ENCODE measurements around the gene GALNTL6.
A peak's percentile ranks its signal among the peaks of the same experiment; 100 is the strongest.
"Not testable (repeated sequence)": the region's sequence is repeated elsewhere in the genome, so short reads cannot be mapped to it uniquely, and the experiment has no call there.

GALNTL6 gene

GRCh38 chr4:172776203-172776861, 963.1 kb downstream of the GALNTL6 start:
- DNase-seq = no peak

DNA sequence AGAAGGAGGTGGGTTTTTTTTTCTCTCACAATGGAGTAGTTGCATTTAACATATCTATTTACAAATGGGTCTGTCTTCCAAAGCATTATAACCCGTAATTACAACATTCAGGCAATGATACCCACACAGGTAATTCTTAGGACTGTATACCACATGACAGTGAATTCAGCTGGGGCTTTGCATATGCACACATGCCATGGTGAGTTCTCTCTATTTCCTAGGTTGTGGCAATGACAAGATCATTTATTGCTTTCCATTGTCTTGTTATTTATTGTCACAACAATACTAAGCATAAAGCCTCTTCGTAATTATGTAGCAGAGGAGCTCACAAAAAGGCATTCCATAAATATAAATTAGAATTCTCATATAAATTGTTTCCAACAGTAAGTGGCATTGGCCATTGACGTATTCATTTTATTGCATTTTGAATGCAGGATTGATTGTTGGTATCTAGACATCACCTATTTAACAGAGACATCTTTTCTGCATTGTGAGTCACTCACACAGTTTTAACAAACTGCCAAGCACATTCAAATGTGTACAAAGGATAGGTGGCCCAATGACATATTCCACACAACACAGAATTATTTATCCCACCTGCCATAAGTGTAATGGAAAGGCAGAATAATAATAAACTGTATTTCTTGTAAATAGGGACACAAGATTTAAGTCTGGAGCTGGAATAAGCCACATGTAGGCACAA, 964.7 kb downstream of the GALNTL6 start:
- DNase-seq = no peak

- DNase-seq = no peak
Observed at GRCh38 chr4:172778583-172778982, 965.4 kb downstream of the GALNTL6 start.

DNA sequence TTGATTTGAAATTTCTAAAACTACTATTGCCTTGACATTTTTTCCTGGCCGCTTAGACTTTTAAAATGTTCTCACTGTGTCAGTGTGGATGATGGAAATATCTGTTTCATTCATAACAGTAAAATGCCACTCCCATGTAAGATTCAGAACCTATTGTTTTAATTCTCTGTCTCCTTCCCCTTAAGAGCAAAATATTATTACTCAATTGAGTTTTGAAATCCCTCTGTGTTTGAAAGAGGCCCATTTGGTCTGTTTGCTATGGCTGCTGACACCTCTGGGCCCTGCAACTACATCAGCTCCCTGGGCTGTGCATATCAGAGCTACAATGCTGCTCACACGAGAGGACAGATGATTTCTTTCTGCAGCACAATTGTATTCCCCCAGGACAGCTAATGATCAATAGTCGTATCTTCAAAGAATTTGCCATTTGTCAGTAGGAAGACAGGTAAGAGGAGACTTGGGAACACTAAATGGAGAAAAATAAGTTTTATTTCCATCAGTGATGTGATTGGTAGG, 967.4 kb downstream of the GALNTL6 start:
- DNase-seq = no peak

DNA sequence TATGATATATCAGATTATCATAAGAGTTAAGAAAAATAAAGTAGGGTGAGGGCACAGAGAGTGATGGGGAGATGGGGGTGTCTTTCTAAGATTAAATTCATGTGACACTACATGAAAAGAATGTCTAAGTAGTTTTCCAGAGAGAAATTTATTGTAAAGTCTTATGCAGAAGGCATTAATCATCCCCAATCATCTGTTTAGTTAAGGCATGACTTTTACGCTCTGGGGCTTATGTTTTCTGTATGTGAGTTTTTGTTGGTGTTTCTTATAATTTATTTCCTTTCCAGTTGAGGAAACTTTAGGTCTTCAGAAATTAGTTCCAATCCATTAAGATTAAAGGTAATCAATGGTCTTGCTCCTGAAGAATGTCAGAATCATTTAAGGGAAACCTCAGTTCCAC, 972.4 kb downstream of the GALNTL6 start:
- no peak for DNase-seq

DNA sequence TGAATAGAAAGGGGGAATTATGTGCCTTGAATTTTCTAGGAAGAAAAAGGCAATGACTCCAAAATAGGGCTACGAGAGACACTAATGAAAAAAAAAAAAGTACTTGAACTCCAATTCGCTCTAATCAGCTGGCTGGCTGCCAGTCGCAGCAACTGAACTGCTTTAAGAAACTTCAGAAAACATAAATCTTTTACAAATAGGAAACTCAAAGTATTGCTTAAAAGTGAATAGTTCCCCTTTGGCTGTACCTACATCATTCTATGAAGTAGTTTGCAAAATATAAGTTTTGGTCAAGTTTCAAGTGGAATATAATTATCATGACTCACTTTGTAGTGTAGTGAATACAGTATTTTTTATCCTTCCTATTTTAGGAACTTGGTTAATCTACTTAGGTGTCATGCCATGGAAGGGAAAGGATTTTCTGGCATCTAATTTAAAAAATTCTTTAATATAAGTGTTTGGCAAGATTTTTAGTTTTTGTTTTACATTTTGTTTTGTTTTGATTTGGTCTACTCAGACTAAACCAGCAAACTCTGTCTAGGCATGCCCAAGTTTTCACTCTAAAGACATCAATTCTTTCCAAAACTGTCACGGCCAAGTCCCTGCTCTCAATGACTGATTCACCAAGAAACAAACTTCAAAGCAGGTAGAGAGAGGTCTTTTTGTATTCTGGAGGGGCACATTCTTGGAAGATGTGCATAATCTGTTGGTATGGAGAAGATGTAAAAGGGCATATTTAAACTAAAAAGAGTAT, 973.0 kb downstream of the GALNTL6 start:
- no peak for DNase-seq

- DNase-seq = no peak
Observed at GRCh38 chr4:172787111-172787510, 973.9 kb downstream of the GALNTL6 start.

- DNase-seq = no peak
Observed at GRCh38 chr4:172791841-172792240, 978.6 kb downstream of the GALNTL6 start.

GRCh38 chr4:172793565-172794306, 980.5 kb downstream of the GALNTL6 start:
- DNase-seq = no peak

GRCh38 chr4:172794307-172794703, 981.1 kb downstream of the GALNTL6 start:
- DNase-seq = no peak

DNA sequence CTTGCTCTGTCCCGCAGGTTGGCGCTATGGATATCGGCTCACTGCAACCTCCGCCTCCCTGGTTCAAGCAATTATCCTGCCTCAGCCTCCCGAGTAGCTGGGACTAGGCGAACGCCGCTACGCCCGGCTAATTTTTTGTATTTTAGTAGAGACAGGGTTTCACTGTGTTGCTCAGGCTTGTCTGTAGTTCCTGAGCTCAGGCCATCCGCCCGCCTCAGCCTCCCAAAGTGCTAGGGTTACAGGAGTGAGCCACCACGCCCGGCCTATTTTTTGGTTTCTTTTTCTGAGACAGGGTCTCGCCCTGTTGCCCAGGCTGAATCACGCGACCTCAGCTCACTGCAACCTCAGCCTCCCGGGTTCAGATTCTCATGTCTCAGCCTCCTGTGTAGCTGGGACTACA, 984.1 kb downstream of the GALNTL6 start:
- DNase-seq = not testable (repeated sequence)

DNA sequence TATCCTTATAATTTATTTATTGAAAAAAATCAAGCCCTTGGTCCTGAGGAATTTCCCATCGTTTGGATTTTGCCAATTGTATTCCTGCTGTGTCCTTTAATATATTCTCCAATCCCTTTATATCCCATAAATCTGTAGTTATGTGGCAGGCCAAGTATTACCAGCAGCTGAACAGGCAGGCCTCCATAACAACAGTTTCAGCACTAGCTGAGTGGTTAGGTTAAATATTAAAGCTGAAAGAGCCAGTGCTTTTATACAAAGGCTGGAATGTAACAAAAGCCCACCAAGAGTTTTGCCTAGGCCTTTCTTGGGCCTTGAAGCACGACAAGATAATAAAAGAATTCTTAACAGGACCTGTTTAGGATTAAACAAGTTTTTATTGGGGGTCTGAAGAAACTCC, 988.8 kb downstream of the GALNTL6 start:
- no peak for DNase-seq

- DNase-seq = no peak
Observed at GRCh38 chr4:172806841-172807240, 993.6 kb downstream of the GALNTL6 start.

GRCh38 chr4:172808196-172808595, 995.0 kb downstream of the GALNTL6 start:
- no peak for DNase-seq

GRCh38 chr4:172809319-172809718, 996.1 kb downstream of the GALNTL6 start:
- DNase-seq = no peak

DNA sequence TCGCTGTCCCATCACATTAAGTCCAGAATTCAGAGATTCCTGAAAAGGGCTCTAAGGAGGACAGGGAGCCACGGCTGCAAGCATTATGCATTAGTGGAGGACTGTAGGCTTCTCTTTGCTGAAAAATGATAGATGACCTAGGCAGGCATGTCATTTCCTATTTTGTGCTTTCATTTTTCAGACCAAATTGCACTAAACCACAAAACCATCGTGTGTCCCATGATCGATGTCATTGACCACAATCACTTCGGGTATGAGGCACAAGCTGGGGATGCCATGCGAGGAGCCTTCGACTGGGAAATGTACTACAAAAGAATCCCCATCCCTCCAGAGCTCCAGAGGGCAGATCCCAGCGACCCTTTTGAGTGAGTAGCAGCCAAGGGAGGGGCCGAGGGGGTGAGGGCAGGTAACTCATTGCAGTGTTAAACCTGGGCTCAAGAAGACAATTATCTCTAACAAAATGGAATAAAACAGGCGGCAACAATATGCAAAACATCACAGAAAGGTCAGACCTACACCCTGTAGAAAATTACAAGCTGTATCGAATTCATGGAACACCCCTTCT, 1000.2 kb downstream of the GALNTL6 start:
- no peak for DNase-seq

DNA sequence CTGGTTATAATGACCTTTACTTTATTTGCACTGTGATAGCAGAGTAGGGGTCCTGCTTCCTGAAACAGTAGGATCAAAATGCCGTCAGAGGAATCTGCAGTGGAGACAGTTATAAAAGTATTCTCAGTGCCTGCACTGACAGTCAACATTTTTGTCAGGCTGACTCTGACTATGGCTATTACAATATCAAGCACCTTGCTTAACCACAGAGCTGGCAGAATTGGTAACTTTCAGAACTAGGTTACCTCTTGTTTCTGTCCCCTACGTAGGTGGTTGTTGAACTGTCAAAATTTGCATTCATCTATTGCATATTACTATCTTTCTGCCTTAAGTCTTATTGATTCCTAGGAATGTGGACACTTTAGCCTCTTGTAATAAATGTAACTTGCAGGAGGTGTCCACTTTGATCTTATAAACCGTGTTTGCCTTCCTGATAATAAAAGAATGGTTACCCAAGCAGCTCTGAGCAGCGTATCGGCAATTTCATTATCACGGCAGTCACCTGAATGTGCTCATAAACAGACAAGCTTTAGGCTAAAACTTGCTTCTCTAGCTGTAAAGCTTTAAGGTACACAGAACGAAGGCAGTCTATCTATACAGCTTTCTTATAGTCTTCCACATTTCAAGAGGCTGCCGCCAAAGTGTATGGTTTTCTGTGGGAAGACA, 1002.4 kb downstream of the GALNTL6 start:
- no peak for DNase-seq

DNA sequence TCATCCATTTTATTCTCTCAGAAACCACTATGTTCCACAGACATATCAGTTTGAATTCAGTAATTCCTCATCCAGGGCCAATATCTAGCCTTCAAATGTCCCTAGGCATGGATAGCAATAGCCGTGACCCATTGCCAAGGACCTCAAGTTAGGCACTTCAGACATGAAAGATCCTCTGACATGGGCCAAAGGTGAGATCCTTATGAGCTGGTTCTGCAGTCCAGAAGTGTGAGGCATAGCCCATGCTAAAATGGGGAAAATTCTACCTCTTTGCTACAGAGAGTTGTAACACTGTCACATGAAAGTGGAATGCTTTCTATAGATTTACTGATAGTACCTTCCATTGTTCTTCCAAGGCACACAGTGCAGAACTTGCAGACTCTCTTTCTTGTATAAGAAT, 1005.7 kb downstream of the GALNTL6 start:
- no peak for DNase-seq

- no peak for DNase-seq
Observed at GRCh38 chr4:172819353-172819752, 1006.1 kb downstream of the GALNTL6 start.

DNA sequence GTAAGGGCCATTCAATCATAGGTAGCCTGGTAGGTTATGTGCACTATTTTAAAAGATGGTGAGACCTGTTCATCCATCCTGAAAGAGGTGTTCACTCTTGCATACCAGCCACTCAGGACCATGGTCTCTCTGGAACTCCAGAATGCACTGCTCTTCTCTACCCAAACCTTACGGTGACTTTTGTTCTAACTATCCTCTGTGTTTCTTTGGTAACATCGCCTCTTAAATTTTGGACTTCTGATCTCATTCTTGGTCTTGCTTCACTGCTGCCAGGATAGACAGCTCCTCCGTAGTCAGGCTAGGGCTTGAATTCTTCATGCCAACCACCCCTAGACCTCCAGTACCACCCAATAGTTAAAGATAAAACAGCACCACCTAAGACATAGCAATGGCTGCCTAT, 1009.1 kb downstream of the GALNTL6 start:
- no peak for DNase-seq

GRCh38 chr4:172826346-172826745, 1013.1 kb downstream of the GALNTL6 start:
- DNase-seq = no peak

- DNase-seq = peak; percentile 63
Observed at GRCh38 chr4:172826861-172827260, 1013.7 kb downstream of the GALNTL6 start.
